Cardiac muscle cell (in vitro differentiated cells and primary cell): ENCODE data around the gene PSME3IP1. TPM values are rescaled to one million over a fixed set of nuclear protein-coding genes. Genes with fewer than 3 reads are reported as not detected.
A peak's percentile ranks its signal among the peaks of the same experiment; 100 is the strongest.

ENCODE experiments used
- DNase-seq, 2 donors: peaks; one replicate each; pipeline versions ENCODE4 v3.0.0 to v3.0.0-alpha.2; 2010 to 2017; ENCODE audit warnings: low read depth in 1 of 2, low spot score in 1 of 2
- H3K27ac ChIP-seq: fragments of 200-600 bp; sonication (generic); 2 replicates; pipeline ENCODE4 v1.5.1; 2016
- H3K27me3 ChIP-seq: fragments of 200-600 bp; sonication (generic); 2 replicates; pipeline ENCODE4 v1.6.0; 2016; ENCODE audit warnings: control low read depth
- H3K36me3 ChIP-seq: fragments of 200-600 bp; sonication (generic); 2 replicates; pipeline ENCODE4 v1.5.1; 2016; ENCODE audit warnings: control low read depth
- H3K4me1 ChIP-seq: fragments of 200-600 bp; sonication (generic); 2 replicates; pipeline ENCODE4 v1.8.1; 2017; ENCODE audit warnings: low read depth, mild to moderate bottlenecking, mixed run types
- H3K4me3 ChIP-seq: fragments of 200-600 bp; sonication (generic); 2 replicates; pipeline ENCODE4 v1.5.1; 2016; ENCODE audit warnings: mild to moderate bottlenecking
- H3K9me3 ChIP-seq: fragments of 200-600 bp; sonication (generic); 2 replicates; pipeline ENCODE4 v1.5.1; 2017; ENCODE audit warnings: low read depth, mild to moderate bottlenecking, control low read depth
- CTCF ChIP-seq: IDR thresholded peaks from 2 replicates; pipeline ENCODE4 v1.5.1; 2012; ENCODE audit warnings: low read depth, mild to moderate bottlenecking, low read length
- polyA plus RNA-seq: library from polyadenylated mRNA; unstranded; fragments of >200 nt; fragmentation: Nextera tagmentation; extraction: Ambion mirVana; gene quantifications from 2 replicates; pipeline ENCODE4 v1.2.1, GENCODE V29; 2016
- total RNA-seq: library from RNA; depleted of rRNA; stranded (reverse); fragments of >200 nt; gene quantifications from 2 replicates; pipeline ENCODE4 v1.2.3, GENCODE V29; 2016

The PSME3IP1 gene
- total and polyA plus RNA-seq, 2 experiments from 2014 or later: 73.6 to 108 TPM

- H3K4me3 ChIP-seq: no peak overlapping the region
- H3K36me3 ChIP-seq: peaks cover 24% of the 10 kb centered on the region
- no peaks in the 10 kb centered on the region for H3K27me3 ChIP-seq
- no peaks in the 10 kb centered on the region for H3K9me3 ChIP-seq
- H3K4me1 ChIP-seq: peaks cover 16% of the 10 kb centered on the region
- TF ChIP-seq CTCF: no peak
- DNase-seq: no peak
- peak overlapping the region; percentile 38 for H3K27ac ChIP-seq
These were observed 19.4 kb downstream of the PSME3IP1 start for GRCh38 chr16:57166451-57166850.

- Histone ChIP-seq H3K4me3 (no peak overlapping the region), H3K27me3 (no peaks in the 10 kb centered on the region), H3K9me3 (no peaks in the 10 kb centered on the region), H3K27ac (no peak overlapping the region), H3K36me3 (peaks cover 19% of the 10 kb centered on the region), H3K4me1 (peaks cover 16% of the 10 kb centered on the region)
- no peak for TF ChIP-seq CTCF
- peak in 1 of 2 donors; percentile 76 for DNase-seq
These were observed 19.9 kb downstream of the PSME3IP1 start for GRCh38 chr16:57165938-57166337.

- no peak overlapping the region for H3K27ac ChIP-seq
- peaks cover 16% of the 10 kb centered on the region for H3K4me1 ChIP-seq
- H3K4me3 ChIP-seq: no peak overlapping the region
- DNase-seq: no peak
- H3K9me3 ChIP-seq: no peaks in the 10 kb centered on the region
- TF ChIP-seq CTCF: no peak
- H3K27me3 ChIP-seq: no peaks in the 10 kb centered on the region
- peaks cover 20% of the 10 kb centered on the region for H3K36me3 ChIP-seq
These were observed 20.4 kb downstream of the PSME3IP1 start for GRCh38 chr16:57165483-57165882.

- Histone ChIP-seq H3K27ac (no peak overlapping the region), H3K36me3 (peaks cover 25% of the 10 kb centered on the region), H3K9me3 (no peaks in the 10 kb centered on the region), H3K4me1 (peaks cover 16% of the 10 kb centered on the region), H3K27me3 (no peaks in the 10 kb centered on the region), H3K4me3 (no peak overlapping the region)
- DNase-seq: no peak
- no peak for TF ChIP-seq CTCF
These were observed 22.0 kb downstream of the PSME3IP1 start for GRCh38 chr16:57163842-57164241.

- no peak for DNase-seq
- Histone ChIP-seq H3K27ac (no peak overlapping the region), H3K4me3 (no peak overlapping the region), H3K9me3 (no peaks in the 10 kb centered on the region), H3K36me3 (peaks cover 25% of the 10 kb centered on the region), H3K4me1 (no peaks in the 10 kb centered on the region), H3K27me3 (no peaks in the 10 kb centered on the region)
- no peak for TF ChIP-seq CTCF
These were observed 26.4 kb downstream of the PSME3IP1 start for GRCh38 chr16:57159447-57159846.

- TF ChIP-seq CTCF: no peak
- Histone ChIP-seq H3K36me3 (peaks cover 18% of the 10 kb centered on the region), H3K4me3 (no peak overlapping the region), H3K27ac (no peak overlapping the region), H3K27me3 (no peaks in the 10 kb centered on the region), H3K9me3 (no peaks in the 10 kb centered on the region), H3K4me1 (no peaks in the 10 kb centered on the region)
- DNase-seq: no peak
These were observed 28.3 kb downstream of the PSME3IP1 start for GRCh38 chr16:57157533-57157932.
